K562 (cell line): ENCODE results near the gene KIAA1958. TPM values are rescaled to one million over a fixed set of nuclear protein-coding genes. Genes with fewer than 3 reads are reported as not detected.

Experiments used
- CBFA2T2 ChIP-seq: fragments of 450-650 bp; conservative IDR thresholded peaks from 2 replicates; pipeline ENCODE4 v1.6.1; 2017; ENCODE audit warnings: mild to moderate bottlenecking
- ELF1 ChIP-seq: fragments of 200-800 bp; sonication (Bioruptor generic); IDR thresholded peaks from 2 replicates; pipeline ENCODE4 v1.6.1; 2016; ENCODE audit warnings: missing genetic modification characterization, missing compliant biosample characterization
- GTF2E2 ChIP-seq: fragments of 200-800 bp; sonication (Bioruptor generic); IDR thresholded peaks from 2 replicates; pipeline ENCODE4 v1.6.1; 2016; ENCODE audit warnings: missing genetic modification characterization, missing compliant biosample characterization
- HNRNPL ChIP-seq: fragments of 200-400 bp; formaldehyde crosslinking; IDR thresholded peaks from 2 replicates; pipeline ENCODE4 v1.6.1; 2017; ENCODE audit warnings: low read depth, mild to moderate bottlenecking, low read length
- ILK ChIP-seq: fragments of 450-650 bp; IDR thresholded peaks from 2 replicates; pipeline ENCODE4 v1.6.1; 2016; ENCODE audit warnings: missing genetic modification characterization, low read depth, mild to moderate bottlenecking, missing compliant biosample characterization, moderate library complexity, borderline replicate concordance
- NCOA4 ChIP-seq: fragments of 450-650 bp; IDR thresholded peaks from 2 replicates; pipeline ENCODE4 v1.6.1; 2018; ENCODE audit warnings: mild to moderate bottlenecking; ENCODE audit not compliant: partially characterized antibody
- NR1H2 ChIP-seq: sonication (generic); formaldehyde crosslinking; IDR thresholded peaks from 2 replicates; pipeline ENCODE4 v1.4.0; 2020; ENCODE audit warnings: mild to moderate bottlenecking, missing genetic modification reagents
- PHF8 ChIP-seq: fragments of 200-600 bp; sonication (generic); IDR thresholded peaks from 2 replicates; pipeline ENCODE4 v1.6.1; 2012; ENCODE audit warnings: mixed run types, mild to moderate bottlenecking, inconsistent platforms, low read length, moderate library complexity, borderline replicate concordance
- RAD21 ChIP-seq, 2 experiments: fragments of 250-450 bp in 1 of 2; fragments of 450-650 bp in 1 of 2; sonication (Bioruptor Pico) in 1 of 2; formaldehyde crosslinking in 1 of 2; IDR thresholded peaks in 1 of 2; conservative IDR thresholded peaks in 1 of 2; 2 replicates each; pipeline versions ENCODE4 v1.4.0 to v1.8.0; 2020 to 2022; ENCODE audit warnings: mild to moderate bottlenecking in 2 of 2, moderate library complexity in 1 of 2
- RBM34 ChIP-seq: fragments of 200-400 bp; formaldehyde crosslinking; IDR thresholded peaks from 2 replicates; pipeline ENCODE4 v1.6.1; 2018; ENCODE audit warnings: low read length, borderline replicate concordance; ENCODE audit not compliant: insufficient read depth
- RFX1 ChIP-seq: fragments of 450-650 bp; IDR thresholded peaks from 2 replicates; pipeline ENCODE4 v1.6.1; 2016; ENCODE audit warnings: mild to moderate bottlenecking, moderate library complexity
- SAFB ChIP-seq: fragments of 200-400 bp; formaldehyde crosslinking; IDR thresholded peaks from 2 replicates; pipeline ENCODE4 v1.6.1; 2017; ENCODE audit warnings: low read depth, low read length, borderline replicate concordance
- SETDB1 ChIP-seq: IDR thresholded peaks from one replicate; pipeline ENCODE4 v1.6.1; 2012; ENCODE audit warnings: low read length, control low read depth, inconsistent platforms
- SMARCA5 ChIP-seq: fragments of 450-650 bp; IDR thresholded peaks from 2 replicates; pipeline ENCODE4 v1.6.1; 2016
- ZFP30 ChIP-seq: fragments of 250-450 bp; sonication (Bioruptor Pico); IDR thresholded peaks from 2 replicates; pipeline ENCODE4 v1.8.0; 2022; ENCODE audit warnings: moderate library complexity, mild to moderate bottlenecking, inconsistent platforms, borderline replicate concordance
- ZNF12 ChIP-seq: sonication (generic); formaldehyde crosslinking; IDR thresholded peaks from 2 replicates; pipeline ENCODE4 v1.4.0; 2020; ENCODE audit warnings: mild to moderate bottlenecking, missing genetic modification reagents
- ZNF263 ChIP-seq: sonication (generic); formaldehyde crosslinking; IDR thresholded peaks from 2 replicates; pipeline ENCODE4 v1.8.0; 2022; ENCODE audit warnings: mild to moderate bottlenecking, missing genetic modification reagents, borderline replicate concordance
- ZNF41 ChIP-seq: fragments of 250-450 bp; sonication (Bioruptor Pico); conservative IDR thresholded peaks from 2 replicates; pipeline ENCODE4 v1.4.0; 2020; ENCODE audit warnings: mild to moderate bottlenecking
- polyA plus RNA-seq, 8 experiments: library from polyadenylated mRNA; depleted of rRNA in 4 of 8; stranded (reverse) in 5 of 8; unstranded in 3 of 8; fragments of >200 nt; fragmentation: Nextera tagmentation in 2 of 8; fragmentation: Illumina TruSeq in 1 of 8; extraction: Ambion mirVana in 2 of 8; extraction: Trizol in 1 of 8; gene quantifications; 2 replicates each; pipeline versions ENCODE4 v1.2.1 to v1.2.3, GENCODE V29; 2011 to 2014; ENCODE audit warnings: inconsistent platforms in 1 of 8, missing spikeins in 1 of 8
- total RNA-seq, 7 experiments: library from RNA; depleted of rRNA in 6 of 7; stranded (reverse); fragments of >200 nt in 6 of 7; fragmentation: Illumina TruSeq in 2 of 7; extraction: Trizol in 2 of 7; gene quantifications; 2 replicates each; pipeline versions ENCODE4 v1.2.1 to v1.2.3, GENCODE V29; 2011 to 2021; ENCODE audit warnings: low replicate concordance in 1 of 7
- TF ChIP-seq, protein P1 (sequence below): fragments of 450-650 bp; IDR thresholded peaks from one replicate; pipeline ENCODE4 v1.6.1; 2018; ENCODE audit warnings: mild to moderate bottlenecking, moderate library complexity; ENCODE audit not compliant: partially characterized antibody
- TF ChIP-seq, protein P2 (sequence below): sonication (generic); formaldehyde crosslinking; IDR thresholded peaks from 2 replicates; pipeline ENCODE4 v1.8.0; 2023; ENCODE audit warnings: mild to moderate bottlenecking, missing genetic modification reagents
- TF ChIP-seq, protein P3 (sequence below): fragments of 250-450 bp; sonication (Bioruptor Pico); IDR thresholded peaks from 2 replicates; pipeline ENCODE4 v1.4.0; 2020; ENCODE audit warnings: mild to moderate bottlenecking, moderate library complexity
- TF ChIP-seq, protein P4 (sequence below): sonication (generic); formaldehyde crosslinking; IDR thresholded peaks from 2 replicates; pipeline ENCODE4 v1.8.1; 2023; ENCODE audit warnings: mild to moderate bottlenecking, missing genetic modification reagents

The KIAA1958 gene
- total and polyA plus RNA-seq, 9 of the 15 experiments (the other 6 are each of a cell fraction or from before 2014, with no cell fraction given), result 1.1 to 16.0 (median 10.1) TPM

DNA sequence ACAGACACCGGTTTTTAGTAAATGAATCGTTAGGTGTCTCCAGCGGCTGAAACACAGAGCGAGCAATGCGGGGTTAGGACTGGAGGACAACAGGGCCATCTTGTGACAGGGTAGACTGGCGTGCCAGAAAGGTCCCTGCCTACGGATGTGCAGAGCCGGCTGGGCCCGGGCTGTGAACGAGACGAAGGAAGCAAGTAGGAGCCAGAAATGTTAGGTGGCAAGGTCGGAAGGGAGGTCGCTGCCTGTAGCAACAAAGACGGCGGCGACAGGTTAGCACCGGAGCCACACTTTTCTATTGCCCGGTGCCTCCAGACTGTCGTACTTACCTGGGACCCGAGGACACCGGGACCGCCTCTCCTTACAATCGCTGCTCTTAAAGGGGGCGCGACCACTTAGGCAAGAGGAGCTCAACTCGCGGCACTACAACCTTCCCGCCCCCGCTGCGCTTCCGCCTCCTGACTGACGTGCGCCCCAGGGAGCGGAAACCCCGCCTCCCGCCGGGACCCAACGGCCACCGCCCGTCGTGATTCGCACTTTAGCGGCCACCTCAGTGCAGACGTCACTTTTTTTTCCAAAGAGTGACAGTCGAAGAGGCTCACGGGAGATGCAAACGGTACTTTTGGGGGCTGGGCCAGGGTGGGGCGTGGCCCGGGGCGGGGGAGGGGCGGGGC, 231.2 kb downstream of the KIAA1958 start, which contains the start of gene INIP (continued):
- TF ChIP-seq ZNF263 (CRISPR knock-in tag) (no peak), RAD21 (CRISPR knock-in tag; conservative IDR thresholded peaks at IDR 0.05 in 1 of 2, IDR thresholded peaks at IDR 0.05 in 1 of 2) (peak; percentile 30 to 52), NR1H2 (CRISPR knock-in tag) (0 out of 2 replicates have a peak, but pooled peaks have one; percentile 18), NCOA4 (no peak), SAFB (no peak), ZNF41 (CRISPR knock-in tag) (no peak), ILK (no peak), RFX1 (no peak), CBFA2T2 (no peak), SETDB1 (no peak), GTF2E2 (peak; percentile 54; the same call in 1 of the 2 replicates), ELF1 (tag) (peak; percentile 90), RBM34 (no peak), SMARCA5 (no peak), ZNF12 (no peak), HNRNPL (no peak), ZFP30 (CRISPR knock-in tag) (no peak), PHF8 (peak; percentile 92)
- TF ChIP-seq, protein P1, sequence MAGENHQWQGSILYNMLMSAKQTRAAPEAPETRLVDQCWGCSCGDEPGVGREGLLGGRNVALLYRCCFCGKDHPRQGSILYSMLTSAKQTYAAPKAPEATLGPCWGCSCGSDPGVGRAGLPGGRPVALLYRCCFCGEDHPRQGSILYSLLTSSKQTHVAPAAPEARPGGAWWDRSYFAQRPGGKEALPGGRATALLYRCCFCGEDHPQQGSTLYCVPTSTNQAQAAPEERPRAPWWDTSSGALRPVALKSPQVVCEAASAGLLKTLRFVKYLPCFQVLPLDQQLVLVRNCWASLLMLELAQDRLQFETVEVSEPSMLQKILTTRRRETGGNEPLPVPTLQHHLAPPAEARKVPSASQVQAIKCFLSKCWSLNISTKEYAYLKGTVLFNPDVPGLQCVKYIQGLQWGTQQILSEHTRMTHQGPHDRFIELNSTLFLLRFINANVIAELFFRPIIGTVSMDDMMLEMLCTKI, result no peak
- TF ChIP-seq, protein P2, sequence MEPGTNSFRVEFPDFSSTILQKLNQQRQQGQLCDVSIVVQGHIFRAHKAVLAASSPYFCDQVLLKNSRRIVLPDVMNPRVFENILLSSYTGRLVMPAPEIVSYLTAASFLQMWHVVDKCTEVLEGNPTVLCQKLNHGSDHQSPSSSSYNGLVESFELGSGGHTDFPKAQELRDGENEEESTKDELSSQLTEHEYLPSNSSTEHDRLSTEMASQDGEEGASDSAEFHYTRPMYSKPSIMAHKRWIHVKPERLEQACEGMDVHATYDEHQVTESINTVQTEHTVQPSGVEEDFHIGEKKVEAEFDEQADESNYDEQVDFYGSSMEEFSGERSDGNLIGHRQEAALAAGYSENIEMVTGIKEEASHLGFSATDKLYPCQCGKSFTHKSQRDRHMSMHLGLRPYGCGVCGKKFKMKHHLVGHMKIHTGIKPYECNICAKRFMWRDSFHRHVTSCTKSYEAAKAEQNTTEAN (CRISPR knock-in tag), result no peak
- TF ChIP-seq, protein P3, sequence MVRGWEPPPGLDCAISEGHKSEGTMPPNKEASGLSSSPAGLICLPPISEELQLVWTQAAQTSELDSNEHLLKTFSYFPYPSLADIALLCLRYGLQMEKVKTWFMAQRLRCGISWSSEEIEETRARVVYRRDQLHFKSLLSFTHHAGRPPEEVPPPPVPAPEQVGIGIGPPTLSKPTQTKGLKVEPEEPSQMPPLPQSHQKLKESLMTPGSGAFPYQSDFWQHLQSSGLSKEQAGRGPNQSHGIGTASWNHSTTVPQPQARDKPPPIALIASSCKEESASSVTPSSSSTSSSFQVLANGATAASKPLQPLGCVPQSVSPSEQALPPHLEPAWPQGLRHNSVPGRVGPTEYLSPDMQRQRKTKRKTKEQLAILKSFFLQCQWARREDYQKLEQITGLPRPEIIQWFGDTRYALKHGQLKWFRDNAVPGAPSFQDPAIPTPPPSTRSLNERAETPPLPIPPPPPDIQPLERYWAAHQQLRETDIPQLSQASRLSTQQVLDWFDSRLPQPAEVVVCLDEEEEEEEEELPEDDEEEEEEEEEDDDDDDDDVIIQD, result no peak
- TF ChIP-seq, protein P4, sequence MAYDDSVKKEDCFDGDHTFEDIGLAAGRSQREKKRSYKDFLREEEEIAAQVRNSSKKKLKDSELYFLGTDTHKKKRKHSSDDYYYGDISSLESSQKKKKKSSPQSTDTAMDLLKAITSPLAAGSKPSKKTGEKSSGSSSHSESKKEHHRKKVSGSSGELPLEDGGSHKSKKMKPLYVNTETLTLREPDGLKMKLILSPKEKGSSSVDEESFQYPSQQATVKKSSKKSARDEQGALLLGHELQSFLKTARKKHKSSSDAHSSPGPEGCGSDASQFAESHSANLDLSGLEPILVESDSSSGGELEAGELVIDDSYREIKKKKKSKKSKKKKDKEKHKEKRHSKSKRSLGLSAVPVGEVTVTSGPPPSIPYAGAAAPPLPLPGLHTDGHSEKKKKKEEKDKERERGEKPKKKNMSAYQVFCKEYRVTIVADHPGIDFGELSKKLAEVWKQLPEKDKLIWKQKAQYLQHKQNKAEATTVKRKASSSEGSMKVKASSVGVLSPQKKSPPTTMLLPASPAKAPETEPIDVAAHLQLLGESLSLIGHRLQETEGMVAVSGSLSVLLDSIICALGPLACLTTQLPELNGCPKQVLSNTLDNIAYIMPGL (CRISPR knock-in tag), result no peak
